Measurements from ENCODE around the gene STARD3NL.
"Not testable (repeated sequence)": the region's sequence is repeated elsewhere in the genome, so short reads cannot be mapped to it uniquely, and the experiment has no call there.

GRCh38 chr7:38264602-38265001 is 86.6 kb downstream of the STARD3NL start:
- not testable (repeated sequence) for TF ChIP-seq CTCF (IDR thresholded peaks at IDR 0.05); ZFX (IDR thresholded peaks at IDR 0.05; ENCODE audit: borderline replicate concordance)

Measured in 22Rv1 (cell line).